H9 (cell line): ENCODE data around the gene HEMGN. TPM values are rescaled to one million over a fixed set of nuclear protein-coding genes. Genes with fewer than 3 reads are reported as not detected.

Experiments used
- DNase-seq: peaks from one replicate; pipeline ENCODE4 v3.0.0-alpha.2; 2017
- H2AFZ ChIP-seq: one replicate; pipeline ENCODE4 v1.6.1; 2013; ENCODE audit warnings: mild to moderate bottlenecking, low read length, control low read depth, moderate library complexity
- H2AK5ac ChIP-seq: 2 replicates; pipeline ENCODE4 v1.6.1; 2013; ENCODE audit warnings: low read length, control low read depth, mixed read lengths; ENCODE audit not compliant: insufficient read length
- H2BK120ac ChIP-seq: one replicate; pipeline ENCODE4 v1.6.1; 2013; ENCODE audit warnings: low read depth, mild to moderate bottlenecking, low read length, control low read depth, inconsistent platforms; ENCODE audit not compliant: poor library complexity, severe bottlenecking
- H2BK12ac ChIP-seq: 2 replicates; pipeline ENCODE4 v1.6.1; 2013; ENCODE audit warnings: low read length, control low read depth, mixed read lengths, low read depth; ENCODE audit not compliant: insufficient read length
- H2BK15ac ChIP-seq: 2 replicates; pipeline ENCODE4 v1.6.1; 2013; ENCODE audit warnings: low read depth, low read length, control low read depth
- H2BK20ac ChIP-seq: one replicate; pipeline ENCODE4 v1.6.1; 2013; ENCODE audit warnings: low read depth, mild to moderate bottlenecking, low read length, control low read depth, inconsistent platforms; ENCODE audit not compliant: poor library complexity, severe bottlenecking
- H2BK5ac ChIP-seq: 2 replicates; pipeline ENCODE4 v1.6.1; 2013; ENCODE audit warnings: low read length, control low read depth, mixed read lengths; ENCODE audit not compliant: insufficient read length
- H3K14ac ChIP-seq: 2 replicates; pipeline ENCODE4 v1.6.1; 2013; ENCODE audit warnings: low read length, control low read depth; ENCODE audit not compliant: insufficient read depth
- H3K18ac ChIP-seq: 2 replicates; pipeline ENCODE4 v1.6.1; 2013; ENCODE audit warnings: low read depth, mild to moderate bottlenecking, mixed read lengths, low read length, control low read depth; ENCODE audit not compliant: insufficient read length
- H3K23ac ChIP-seq: 2 replicates; pipeline ENCODE4 v1.6.1; 2013; ENCODE audit warnings: low read length, control low read depth, mixed read lengths, low read depth; ENCODE audit not compliant: insufficient read length
- H3K23me2 ChIP-seq: 2 replicates; pipeline ENCODE4 v1.6.1; 2013; ENCODE audit warnings: low read depth, mild to moderate bottlenecking, mixed read lengths, low read length, control low read depth; ENCODE audit not compliant: insufficient read length, poor library complexity, severe bottlenecking
- H3K27ac ChIP-seq: 2 replicates; pipeline ENCODE4 v1.5.1; 2013; ENCODE audit warnings: low read length, control low read depth, mixed read lengths, low read depth; ENCODE audit not compliant: insufficient read length
- H3K27me3 ChIP-seq: 2 replicates; pipeline ENCODE4 v1.6.1; 2013; ENCODE audit warnings: low read length, control low read depth, inconsistent platforms; ENCODE audit not compliant: insufficient read depth
- H3K4ac ChIP-seq: 2 replicates; pipeline ENCODE4 v1.6.1; 2013; ENCODE audit warnings: low read depth, mild to moderate bottlenecking, control low read depth, inconsistent platforms, low read length, moderate library complexity
- H3K4me1 ChIP-seq: 2 replicates; pipeline ENCODE4 v1.6.1; 2013; ENCODE audit warnings: low read length, control low read depth, inconsistent platforms; ENCODE audit not compliant: insufficient read depth
- H3K4me2 ChIP-seq: 2 replicates; pipeline ENCODE4 v1.6.1; 2013; ENCODE audit warnings: low read length, control low read depth, mixed read lengths; ENCODE audit not compliant: insufficient read length, insufficient read depth
- H3K56ac ChIP-seq: 2 replicates; pipeline ENCODE4 v1.6.1; 2013; ENCODE audit warnings: low read depth, mild to moderate bottlenecking, mixed read lengths, low read length, control low read depth; ENCODE audit not compliant: insufficient read length
- H3K79me1 ChIP-seq: 2 replicates; pipeline ENCODE4 v1.6.1; 2013; ENCODE audit warnings: low read depth, mild to moderate bottlenecking, moderate library complexity, low read length, control low read depth, inconsistent platforms; ENCODE audit not compliant: insufficient read depth, poor library complexity, severe bottlenecking
- H3K79me2 ChIP-seq: 2 replicates; pipeline ENCODE4 v1.6.1; 2013; ENCODE audit warnings: low read length, control low read depth, inconsistent platforms; ENCODE audit not compliant: insufficient read depth
- H3K9ac ChIP-seq: 2 replicates; pipeline ENCODE4 v1.6.1; 2013; ENCODE audit warnings: low read length, control low read depth, mixed read lengths; ENCODE audit not compliant: insufficient read length; ENCODE audit errors: extremely low read depth
- H3K9me3 ChIP-seq: one replicate; pipeline ENCODE4 v1.6.1; 2013; ENCODE audit warnings: low read depth, low read length, inconsistent platforms; ENCODE audit not compliant: control insufficient read depth
- H3T11ph ChIP-seq: one replicate; pipeline ENCODE4 v1.6.1; 2013; ENCODE audit warnings: mild to moderate bottlenecking, low read length, control low read depth, inconsistent platforms
- H4K20me1 ChIP-seq: one replicate; pipeline ENCODE4 v1.6.1; 2013; ENCODE audit not compliant: control insufficient read depth, insufficient read length, insufficient read depth
- H4K5ac ChIP-seq: 2 replicates; pipeline ENCODE4 v1.6.1; 2013; ENCODE audit warnings: low read depth, mild to moderate bottlenecking, mixed read lengths, low read length, control low read depth; ENCODE audit not compliant: insufficient read length
- H4K8ac ChIP-seq: replicated peaks from 2 replicates; pipeline ENCODE4 v1.6.1; 2013; ENCODE audit warnings: low read length, control low read depth, mixed read lengths, low read depth; ENCODE audit not compliant: insufficient read length
- H4K91ac ChIP-seq: 2 replicates; pipeline ENCODE4 v1.6.1; 2013; ENCODE audit warnings: low read depth, mild to moderate bottlenecking, moderate library complexity, mixed read lengths, low read length, control low read depth; ENCODE audit not compliant: insufficient read length
- H3K27ac Mint-ChIP-seq, 3 experiments: 2 replicates in 2 of 3; 3 replicates in 1 of 3; pipeline ENCODE4 v1.8.0; 2020 to 2021; ENCODE audit warnings: mixed read lengths in 3 of 3, mild to moderate bottlenecking in 1 of 3, moderate library complexity in 1 of 3
- H3K27me3 Mint-ChIP-seq: 2 replicates; pipeline ENCODE4 v1.8.0; 2021; ENCODE audit warnings: low read depth, mild to moderate bottlenecking, moderate library complexity, mixed read lengths
- H3K36me3 Mint-ChIP-seq, 3 experiments: 2 replicates in 2 of 3; 3 replicates in 1 of 3; pipeline ENCODE4 v1.8.0; 2020 to 2021; ENCODE audit warnings: low read depth in 3 of 3, mixed read lengths in 3 of 3; ENCODE audit not compliant: insufficient read depth in 1 of 3
- H3K4me1 Mint-ChIP-seq, 2 experiments: 2 replicates each; pipeline ENCODE4 v1.8.0; 2020; ENCODE audit warnings: mixed read lengths in 2 of 2
- H3K4me3 Mint-ChIP-seq, 2 experiments: 2 replicates in 1 of 2; 3 replicates in 1 of 2; pipeline ENCODE4 v1.8.0; 2020 to 2021; ENCODE audit warnings: mild to moderate bottlenecking in 2 of 2, mixed read lengths in 2 of 2, moderate library complexity in 1 of 2
- H3K9me3 Mint-ChIP-seq, 2 experiments: 2 replicates in 1 of 2; 3 replicates in 1 of 2; pipeline ENCODE4 v1.8.0; 2020; ENCODE audit warnings: mild to moderate bottlenecking in 2 of 2, mixed read lengths in 2 of 2, moderate library complexity in 1 of 2
- WGBS: extraction: QIAGEN DNeasy Blood & Tissue Kit; methylation state at CpG from one replicate; pipeline ENCODE4 v1.1.7; 2013; ENCODE audit warnings: missing lambda C conversion rate, low lambda C conversion rate, mixed read lengths; ENCODE audit not compliant: insufficient read length; ENCODE audit errors: extremely low coverage; 5-methylcytosine and 5-hydroxymethylcytosine counted together
- total RNA-seq: library from RNA; stranded (reverse); gene quantifications from 2 replicates; pipeline ENCODE4 v1.2.1, GENCODE V29; 2021
- TF ChIP-seq, protein P1 (sequence below): fragments of 200-600 bp; sonication (generic); conservative IDR thresholded peaks from 3 replicates; pipeline ENCODE4 v1.8.0; 2021; ENCODE audit warnings: antibody characterized with exemption, mild to moderate bottlenecking

Gene HEMGN
- total RNA-seq, 1 experiment from 2014 or later: not detected

DNA sequence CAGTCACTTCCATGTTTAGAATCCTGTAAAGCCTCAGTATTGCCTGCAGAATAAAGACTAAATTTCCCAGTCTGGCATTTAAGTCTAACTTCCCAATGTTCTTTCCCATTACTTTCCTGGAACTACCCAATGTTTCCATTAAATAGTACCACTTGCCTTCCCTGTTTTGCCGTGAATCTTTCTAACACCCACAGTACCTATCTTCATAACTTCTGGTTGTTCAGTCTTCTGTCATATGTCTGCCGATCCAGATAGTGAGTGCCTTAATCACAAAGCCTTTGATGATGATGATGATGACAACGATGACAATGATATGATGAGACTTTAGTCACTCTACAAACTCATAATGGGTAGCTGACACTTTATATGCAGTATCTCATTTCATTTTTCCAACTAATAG, 6.6 kb upstream of the HEMGN start:
- H4K20me1 ChIP-seq: no peaks in the 10 kb centered on the region
- H3K79me2 ChIP-seq: no peaks in the 10 kb centered on the region
- Mint-ChIP-seq H3K27ac (no peak overlapping the region), H3K4me3 (no peak overlapping the region), H3K4me1 (no peaks in the 10 kb centered on the region), H3K9me3 (no peaks in the 10 kb centered on the region), H3K36me3 (no peaks in the 10 kb centered on the region), H3K27me3 (peaks cover 43% of the 10 kb centered on the region)
- TF ChIP-seq, protein P1, sequence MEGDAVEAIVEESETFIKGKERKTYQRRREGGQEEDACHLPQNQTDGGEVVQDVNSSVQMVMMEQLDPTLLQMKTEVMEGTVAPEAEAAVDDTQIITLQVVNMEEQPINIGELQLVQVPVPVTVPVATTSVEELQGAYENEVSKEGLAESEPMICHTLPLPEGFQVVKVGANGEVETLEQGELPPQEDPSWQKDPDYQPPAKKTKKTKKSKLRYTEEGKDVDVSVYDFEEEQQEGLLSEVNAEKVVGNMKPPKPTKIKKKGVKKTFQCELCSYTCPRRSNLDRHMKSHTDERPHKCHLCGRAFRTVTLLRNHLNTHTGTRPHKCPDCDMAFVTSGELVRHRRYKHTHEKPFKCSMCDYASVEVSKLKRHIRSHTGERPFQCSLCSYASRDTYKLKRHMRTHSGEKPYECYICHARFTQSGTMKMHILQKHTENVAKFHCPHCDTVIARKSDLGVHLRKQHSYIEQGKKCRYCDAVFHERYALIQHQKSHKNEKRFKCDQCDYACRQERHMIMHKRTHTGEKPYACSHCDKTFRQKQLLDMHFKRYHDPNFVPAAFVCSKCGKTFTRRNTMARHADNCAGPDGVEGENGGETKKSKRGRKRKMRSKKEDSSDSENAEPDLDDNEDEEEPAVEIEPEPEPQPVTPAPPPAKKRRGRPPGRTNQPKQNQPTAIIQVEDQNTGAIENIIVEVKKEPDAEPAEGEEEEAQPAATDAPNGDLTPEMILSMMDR: no peak
- H3K14ac ChIP-seq: no peak overlapping the region
- no peak overlapping the region for H2BK120ac ChIP-seq
- H2AFZ ChIP-seq: no peak overlapping the region
- H3K23me2 ChIP-seq: no peaks in the 10 kb centered on the region
- no peak for DNase-seq
- H3K27ac ChIP-seq: no peak overlapping the region
- H3K4me2 ChIP-seq: no peak overlapping the region
- no peak overlapping the region for H4K91ac ChIP-seq
- H3T11ph ChIP-seq: no peak overlapping the region
- H4K8ac ChIP-seq: no peak overlapping the region
- no peak overlapping the region for H2BK12ac ChIP-seq
- no peak overlapping the region for H3K4ac ChIP-seq
- H3K18ac ChIP-seq: no peak overlapping the region
- H3K27me3 ChIP-seq: peaks cover 4% of the 10 kb centered on the region; the same call in 1 of the 2 replicates
- H2BK15ac ChIP-seq: no peak overlapping the region
- no CpG with 5 or more reads among the region's 3 CpGs for WGBS
- no peak overlapping the region for H2AK5ac ChIP-seq
- no peak overlapping the region for H4K5ac ChIP-seq
- H3K79me1 ChIP-seq: no peaks in the 10 kb centered on the region
- H2BK5ac ChIP-seq: no peak overlapping the region
- H2BK20ac ChIP-seq: no peak overlapping the region
- H3K4me1 ChIP-seq: no peaks in the 10 kb centered on the region
- no peak overlapping the region for H3K23ac ChIP-seq
- H3K56ac ChIP-seq: no peak overlapping the region
- no peaks in the 10 kb centered on the region for H3K9me3 ChIP-seq
- no peak overlapping the region for H3K9ac ChIP-seq
